Mucosa of stomach (tissue), 1 donor: Measurements from ENCODE around the gene SNTB2.

Source experiments
- H3K27me3 ChIP-seq: one replicate; pipeline ENCODE4 v1.7.0; 2013; ENCODE audit warnings: mild to moderate bottlenecking, low read length; ENCODE audit not compliant: control insufficient read depth, insufficient read depth
- H3K36me3 ChIP-seq: one replicate; pipeline ENCODE4 v1.7.0; 2013; ENCODE audit warnings: low read length; ENCODE audit not compliant: control insufficient read depth, insufficient read depth
- H3K4me1 ChIP-seq: one replicate; pipeline ENCODE4 v1.7.0; 2013; ENCODE audit warnings: mild to moderate bottlenecking, low read length; ENCODE audit not compliant: control insufficient read depth, insufficient read depth
- H3K4me3 ChIP-seq: one replicate; pipeline ENCODE4 v1.7.0; 2013; ENCODE audit warnings: low read length
- H3K9ac ChIP-seq: one replicate; pipeline ENCODE4 v1.7.0; 2013; ENCODE audit warnings: mild to moderate bottlenecking, low read length, moderate library complexity
- H3K9me3 ChIP-seq: one replicate; pipeline ENCODE4 v1.7.0; 2013; ENCODE audit warnings: mild to moderate bottlenecking, low read length, moderate library complexity; ENCODE audit not compliant: control insufficient read depth
- donor health status: Pancreatic carcinoma.

Gene SNTB2

DNA sequence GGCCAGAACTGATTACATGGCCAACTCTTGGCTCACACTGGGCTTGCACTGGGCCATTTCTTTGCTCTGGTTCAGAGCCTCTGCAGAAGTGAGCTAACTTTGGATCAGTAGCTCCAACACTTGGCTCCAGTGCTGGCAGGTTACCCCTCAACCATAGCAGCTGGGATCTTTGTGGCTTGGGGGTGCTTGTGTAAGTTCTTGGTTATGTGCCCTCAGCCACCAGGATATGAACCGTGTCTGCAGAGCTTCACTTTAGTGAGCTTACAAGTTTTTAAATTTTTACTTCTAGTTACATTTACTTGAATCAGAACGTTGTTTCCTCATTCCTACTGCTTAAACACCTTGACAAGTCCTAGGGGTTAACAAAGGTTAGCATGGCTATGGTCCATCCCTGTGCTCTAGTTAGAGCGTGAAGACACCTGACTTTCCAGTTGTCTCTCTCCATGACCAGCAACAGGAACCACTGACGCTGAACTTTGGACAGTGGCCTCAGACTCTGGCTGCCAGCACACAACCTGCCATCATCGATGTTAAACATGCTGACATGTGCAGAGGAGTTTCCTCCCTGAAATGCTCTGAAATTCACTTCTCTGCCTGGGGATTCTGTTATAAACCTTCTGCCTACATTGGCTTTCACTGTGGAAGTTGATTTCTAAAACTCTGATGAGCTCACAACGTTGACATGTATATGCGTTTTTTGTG, 139.4 kb downstream of the SNTB2 start:
- Histone ChIP-seq H3K4me3 (no peak overlapping the region), H3K9me3 (no peaks in the 10 kb centered on the region), H3K4me1 (peaks cover 45% of the 10 kb centered on the region), H3K9ac (no peak overlapping the region), H3K27me3 (no peaks in the 10 kb centered on the region), H3K36me3 (peaks cover 7% of the 10 kb centered on the region)

DNA sequence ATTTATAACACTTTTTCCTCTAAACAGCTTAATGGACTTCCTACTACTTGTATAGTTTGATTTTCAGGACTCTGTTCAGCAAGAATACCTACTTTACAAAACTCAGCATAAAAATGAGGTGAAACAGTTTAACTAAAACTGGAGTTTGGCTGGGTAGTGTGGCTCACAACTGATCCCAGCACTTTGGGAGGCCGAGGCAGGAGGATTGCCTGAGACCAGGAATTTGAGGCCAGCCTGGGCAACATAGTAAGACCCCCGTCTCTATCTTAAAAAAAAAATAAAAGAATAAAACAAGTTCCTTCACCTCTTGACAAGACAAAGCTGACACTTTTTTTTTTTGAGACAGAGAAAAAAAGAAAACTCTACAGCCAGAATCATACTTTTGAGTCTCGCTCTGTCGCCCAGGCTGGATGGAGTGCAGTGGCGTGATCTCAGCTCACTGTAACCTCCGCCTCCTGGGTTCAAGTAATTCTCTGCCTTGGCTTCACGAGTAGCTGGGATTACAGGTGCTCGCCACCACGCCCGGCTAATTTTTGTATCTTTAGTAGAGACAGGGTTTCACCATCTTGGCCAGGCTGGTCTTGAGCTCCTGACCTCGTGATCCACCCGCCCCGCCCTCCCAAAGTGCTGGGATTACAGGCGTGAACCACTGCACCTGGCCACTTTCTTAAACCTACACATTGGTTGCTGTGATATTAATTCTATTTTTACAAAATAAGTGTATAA, 140.8 kb downstream of the SNTB2 start:
- Histone ChIP-seq H3K9me3 (no peaks in the 10 kb centered on the region), H3K4me1 (peaks cover 45% of the 10 kb centered on the region), H3K4me3 (no peak overlapping the region), H3K9ac (no peak overlapping the region), H3K36me3 (peaks cover 4% of the 10 kb centered on the region), H3K27me3 (no peaks in the 10 kb centered on the region)

- peak overlapping the region; percentile 49 for H3K4me3 ChIP-seq
- H3K9ac ChIP-seq, result peak overlapping the region; percentile 78
- H3K36me3 ChIP-seq, result peaks cover 1% of the 10 kb centered on the region
- H3K27me3 ChIP-seq, result no peaks in the 10 kb centered on the region
- H3K9me3 ChIP-seq, result no peaks in the 10 kb centered on the region
- peaks cover 44% of the 10 kb centered on the region for H3K4me1 ChIP-seq
Measured at GRCh38 chr16:69328854-69329316, 141.9 kb downstream of the SNTB2 start.

DNA sequence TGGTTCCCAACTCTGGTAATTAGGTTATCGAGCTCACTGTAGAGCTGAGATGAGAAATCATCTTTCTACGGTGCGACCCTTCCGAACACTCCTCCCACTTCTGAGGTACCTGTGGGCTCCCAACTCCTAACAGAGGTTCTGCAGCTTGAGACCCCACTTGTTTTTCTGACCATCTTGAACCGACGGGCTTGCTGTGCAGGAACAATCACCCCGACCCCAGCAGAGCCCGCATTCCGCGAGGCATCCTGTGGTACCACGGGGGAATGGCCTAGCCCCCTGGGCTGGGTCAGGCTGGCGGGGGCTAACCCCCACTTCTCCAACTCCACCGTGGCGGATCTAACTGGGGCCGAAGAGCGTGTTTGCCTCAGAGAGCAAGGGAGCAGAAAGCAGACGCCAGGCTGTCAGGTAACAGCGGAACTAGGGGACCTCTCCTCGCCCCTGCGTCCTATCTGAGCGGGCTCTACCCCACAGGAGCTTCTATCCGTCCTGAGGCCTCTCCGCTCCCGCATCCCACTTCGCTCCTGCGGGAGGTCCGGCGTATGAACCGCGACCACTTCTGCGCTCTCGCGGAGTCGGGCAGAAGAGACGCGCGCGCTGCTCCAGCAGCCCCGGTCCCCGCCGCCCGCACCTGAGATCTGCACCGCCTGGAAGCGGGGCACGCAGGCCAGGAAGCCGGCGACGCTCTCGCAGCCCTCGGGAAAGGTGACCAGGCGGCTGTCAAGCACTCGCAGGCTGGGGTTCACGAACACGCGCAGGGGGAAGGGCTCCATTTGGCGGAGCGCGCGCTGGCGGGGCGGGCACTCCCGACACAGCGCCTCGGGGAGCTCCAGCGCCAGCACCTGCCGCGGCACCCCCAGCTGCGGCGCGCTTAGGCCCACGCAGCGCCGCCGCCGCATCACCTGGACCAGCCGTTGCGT, 142.7 kb downstream of the SNTB2 start:
- H3K36me3 ChIP-seq, result peaks cover 6% of the 10 kb centered on the region
- H3K4me1 ChIP-seq, result peaks cover 36% of the 10 kb centered on the region
- H3K4me3 ChIP-seq, result peak overlapping the region; percentile 49

DNA sequence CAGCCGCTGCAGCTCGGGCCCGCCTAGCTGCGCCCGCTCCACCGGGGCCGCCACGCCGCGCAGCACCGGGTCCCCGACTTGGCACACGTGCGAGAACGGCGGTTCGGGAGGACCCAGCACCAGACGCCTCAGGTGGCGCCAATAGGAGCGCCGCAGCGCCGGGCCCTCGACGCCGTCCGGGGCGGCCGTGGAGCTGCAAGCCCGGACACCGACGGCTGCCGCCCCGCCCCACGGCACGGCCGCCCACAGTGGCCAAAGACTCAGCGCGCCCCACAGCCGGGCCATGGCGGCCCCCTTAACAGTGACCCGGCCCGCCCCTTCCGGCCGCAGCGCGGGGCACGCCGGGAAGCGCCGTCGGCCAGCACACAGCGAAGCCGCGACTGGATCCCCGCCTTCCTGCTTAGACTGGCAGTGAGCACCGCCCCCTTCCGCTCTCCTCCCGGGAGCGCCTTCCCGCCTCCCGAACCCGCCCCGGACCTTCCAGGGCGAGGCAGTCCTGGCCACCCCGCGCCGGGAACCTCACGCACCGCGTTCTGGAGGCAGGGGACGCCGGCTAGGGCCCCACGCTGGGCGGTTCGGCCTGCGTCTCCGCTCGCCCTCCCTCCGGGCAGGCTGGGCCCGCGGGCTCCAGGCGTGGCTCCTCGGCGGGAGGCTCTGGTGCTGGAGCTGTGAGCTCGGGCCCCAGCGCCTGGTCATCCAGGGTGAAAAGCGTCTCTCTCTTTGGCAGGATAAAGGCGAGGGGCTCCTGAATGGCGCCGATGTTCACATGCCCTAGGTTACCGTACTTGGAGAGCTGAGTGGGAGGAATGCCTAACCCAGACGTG, 143.5 kb downstream of the SNTB2 start, which contains the start of gene PDF:
TSS of gene PDF (minus strand) at position 303 of the 824 bp plus-strand sequence. CDS start at position 285, 18 bp downstream.
- Histone ChIP-seq H3K4me1 (peaks cover 35% of the 10 kb centered on the region), H3K9ac (peak within 1 kb of the TSS; percentile 78), H3K9me3 (no peaks in the 10 kb centered on the region), H3K27me3 (no peaks in the 10 kb centered on the region), H3K4me3 (peak within 1 kb of the TSS; percentile 49), H3K36me3 (peaks cover 6% of the 10 kb centered on the region)

More for the DNA sequence above, 142.7 kb downstream of the SNTB2 start:
- peak overlapping the region; percentile 78 for H3K9ac ChIP-seq
- no peaks in the 10 kb centered on the region for H3K9me3 ChIP-seq
- no peaks in the 10 kb centered on the region for H3K27me3 ChIP-seq

GRCh38 chr16:69334696-69335095, 147.7 kb downstream of the SNTB2 start:
- no peak overlapping the region for H3K9ac ChIP-seq
- peaks cover 7% of the 10 kb centered on the region for H3K4me1 ChIP-seq
- no peaks in the 10 kb centered on the region for H3K27me3 ChIP-seq
- no peak overlapping the region for H3K4me3 ChIP-seq
- no peaks in the 10 kb centered on the region for H3K9me3 ChIP-seq
- peaks cover 6% of the 10 kb centered on the region for H3K36me3 ChIP-seq

- Histone ChIP-seq H3K4me1 (peaks cover 7% of the 10 kb centered on the region), H3K9ac (peak overlapping the region; percentile 78), H3K36me3 (peaks cover 6% of the 10 kb centered on the region), H3K4me3 (peak overlapping the region; percentile 85), H3K27me3 (no peaks in the 10 kb centered on the region), H3K9me3 (no peaks in the 10 kb centered on the region)
Measured at GRCh38 chr16:69338557-69339288, 151.8 kb downstream of the SNTB2 start.

DNA sequence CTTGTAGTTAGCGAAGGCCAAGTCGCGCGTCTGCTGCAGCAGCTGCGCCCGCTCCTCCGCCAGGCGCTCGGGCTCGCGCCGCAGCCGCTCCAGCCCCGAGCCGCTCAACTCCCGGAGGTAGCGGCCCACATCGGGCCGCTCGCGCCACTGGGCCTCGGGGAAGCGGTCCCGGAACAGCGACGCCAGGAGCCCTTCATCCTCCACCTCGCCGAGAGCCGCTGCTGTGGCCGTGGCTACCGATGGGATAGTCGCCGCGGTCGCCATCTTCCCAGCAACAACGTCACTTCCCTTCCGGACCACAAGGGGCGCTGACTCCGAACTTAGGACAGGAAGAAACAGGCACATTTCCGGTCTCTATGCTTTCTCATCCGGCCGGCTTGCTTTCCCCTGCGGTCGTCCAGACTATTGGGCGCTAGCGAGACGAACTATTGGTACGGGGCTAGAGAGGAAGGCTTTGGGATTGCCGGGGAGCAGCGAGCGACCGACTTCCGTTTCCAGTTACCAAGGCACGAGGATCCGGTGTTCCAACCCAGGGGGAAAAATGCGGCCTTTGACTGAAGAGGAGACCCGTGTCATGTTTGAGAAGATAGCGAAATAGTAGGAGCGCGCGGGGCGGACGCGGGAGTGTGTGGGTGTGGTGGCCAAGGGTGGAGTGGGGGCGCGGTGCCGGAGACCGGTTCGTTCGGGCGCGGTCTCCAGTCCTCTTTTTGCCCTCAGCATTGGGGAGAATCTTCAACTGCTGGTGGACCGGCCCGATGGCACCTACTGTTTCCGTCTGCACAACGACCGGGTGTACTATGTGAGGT, 152.5 kb downstream of the SNTB2 start, which contains the start of the genes COG8 and NIP7:
TSS of gene COG8 (minus strand) at position 276 of the 806 bp plus-strand sequence. CDS start at position 264, 12 bp downstream.
TSS of gene NIP7 (plus strand) at position 484 of the 806 bp plus-strand sequence. CDS start at position 542, 58 bp downstream.
- H3K9ac ChIP-seq, result peak within 1 kb of the TSS; percentile 78
- H3K9me3 ChIP-seq, result no peaks in the 10 kb centered on the region
- no peaks in the 10 kb centered on the region for H3K27me3 ChIP-seq
- peak within 1 kb of the TSS; percentile 85 for H3K4me3 ChIP-seq
- H3K36me3 ChIP-seq, result no peaks in the 10 kb centered on the region
- peaks cover 7% of the 10 kb centered on the region for H3K4me1 ChIP-seq

GRCh38 chr16:69340095-69340644, 153.2 kb downstream of the SNTB2 start:
- H3K27me3 ChIP-seq, result no peaks in the 10 kb centered on the region
- H3K4me1 ChIP-seq, result peaks cover 7% of the 10 kb centered on the region
- no peaks in the 10 kb centered on the region for H3K36me3 ChIP-seq
- H3K4me3 ChIP-seq, result peak overlapping the region; percentile 85
- H3K9ac ChIP-seq, result peak overlapping the region; percentile 78
- H3K9me3 ChIP-seq, result no peaks in the 10 kb centered on the region

- Histone ChIP-seq H3K36me3 (no peaks in the 10 kb centered on the region), H3K9ac (no peak overlapping the region), H3K4me1 (no peaks in the 10 kb centered on the region), H3K4me3 (no peak overlapping the region), H3K27me3 (no peaks in the 10 kb centered on the region), H3K9me3 (no peaks in the 10 kb centered on the region)
Measured at GRCh38 chr16:69344171-69344570, 157.2 kb downstream of the SNTB2 start.
